Fibroblast of pulmonary artery (primary cell): ENCODE results near the gene PRDX3.
A peak's percentile ranks its signal among the peaks of the same experiment; 100 is the strongest.

Experiments used
- DNase-seq: peaks from one replicate; pipeline ENCODE4 v3.0.0-alpha.2; 2010; ENCODE audit warnings: low read depth
- H3K4me3 ChIP-seq: replicated peaks from 2 replicates; pipeline ENCODE4 v1.5.1; 2011; ENCODE audit warnings: low read depth, mild to moderate bottlenecking, control low read depth, low read length, moderate library complexity
- CTCF ChIP-seq: IDR thresholded peaks from 2 replicates; pipeline ENCODE4 v1.5.1; 2011; ENCODE audit warnings: mild to moderate bottlenecking, control low read depth, low read length, inconsistent platforms; ENCODE audit errors: missing control alignments

Gene PRDX3

GRCh38 chr10:119166118-119166500 is 12.5 kb downstream of the PRDX3 start:
- no peak for DNase-seq
- peak overlapping the region; percentile 68 for H3K4me3 ChIP-seq
- TF ChIP-seq CTCF, result no peak

- TF ChIP-seq CTCF, result no peak
- DNase-seq, result peak; percentile 49
- H3K4me3 ChIP-seq, result peak within 1 kb of the TSS; percentile 68
These were observed 13.2 kb downstream of the PRDX3 start, which contains the start of gene SFXN4 for GRCh38 chr10:119165171-119166117. Gene SFXN4, minus strand, starts transcription at chr10:119165714. Its CDS starts 67 bp downstream, at chr10:119165647.

- DNase-seq, result no peak
- no peak for TF ChIP-seq CTCF
- H3K4me3 ChIP-seq, result no peak overlapping the region
These were observed 16.0 kb downstream of the PRDX3 start for GRCh38 chr10:119162452-119163092.

GRCh38 chr10:119161680-119162451 is 16.7 kb downstream of the PRDX3 start:
- no peak overlapping the region for H3K4me3 ChIP-seq
- TF ChIP-seq CTCF, result peak; percentile 11
- DNase-seq, result peak; percentile 25

GRCh38 chr10:119159332-119159731 is 19.3 kb downstream of the PRDX3 start:
- no peak for DNase-seq
- no peak for TF ChIP-seq CTCF
- H3K4me3 ChIP-seq, result no peak overlapping the region

- TF ChIP-seq CTCF, result no peak
- DNase-seq, result no peak
- no peak overlapping the region for H3K4me3 ChIP-seq
These were observed 25.0 kb downstream of the PRDX3 start for GRCh38 chr10:119153661-119154060.
